AG09319 (cell line): ENCODE measurements around the gene PDE4D.
"Not testable (repeated sequence)": the region's sequence is repeated elsewhere in the genome, so short reads cannot be mapped to it uniquely, and the experiment has no call there.

Experiments used
- DNase-seq: peaks from one replicate; pipeline ENCODE4 v3.0.0-alpha.2; 2010; ENCODE audit warnings: low read depth; ENCODE audit errors: extremely low read depth
- TF ChIP-seq, protein P1 (sequence below): IDR thresholded peaks from 2 replicates; pipeline ENCODE4 v1.5.1; 2011; ENCODE audit warnings: low read depth, mild to moderate bottlenecking, inconsistent platforms, low read length, moderate library complexity

The PDE4D gene

DNA sequence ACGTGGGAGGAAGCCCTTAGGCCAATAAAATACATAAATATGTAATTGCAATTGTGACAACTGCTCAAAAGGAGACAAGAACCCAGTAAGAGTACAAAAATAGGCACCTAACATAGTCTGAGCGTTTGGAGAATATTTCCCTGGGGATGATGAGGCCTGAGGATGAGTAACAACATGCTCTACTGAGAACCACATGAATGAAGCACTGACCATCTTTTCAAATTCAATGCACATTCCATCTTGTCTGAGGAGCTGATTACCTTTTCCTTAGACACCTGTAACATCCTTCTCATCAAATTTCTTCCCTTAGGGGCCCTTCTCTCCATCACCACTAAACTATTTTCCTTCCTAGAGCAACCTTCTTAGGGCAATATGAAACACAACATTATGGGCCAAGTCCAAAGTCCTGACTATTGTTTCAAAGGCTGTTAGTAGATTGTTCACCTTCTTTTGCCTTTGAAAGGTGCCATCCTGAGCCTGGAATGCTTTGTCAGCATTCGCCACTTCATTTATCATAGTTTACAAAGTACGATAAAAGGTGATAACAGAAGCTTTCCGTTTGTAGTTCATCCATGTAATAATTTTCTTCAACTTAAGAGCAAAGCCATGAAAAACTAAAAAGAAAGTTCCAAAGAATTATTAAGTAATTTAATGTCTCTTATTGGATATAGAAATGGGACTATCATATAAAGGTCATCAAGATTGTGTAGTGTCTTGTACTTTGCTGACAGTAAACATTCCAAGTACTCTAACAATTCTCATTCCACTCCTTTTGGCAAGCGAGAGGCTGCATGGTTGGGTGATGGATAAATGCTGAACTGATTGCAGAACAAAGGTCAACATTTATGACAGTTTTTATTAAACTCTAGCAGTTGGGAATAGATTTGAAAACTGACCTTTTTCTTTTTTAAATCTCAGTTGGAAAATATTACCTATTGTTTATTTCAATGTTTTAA, 471.3 kb downstream of the PDE4D start:
- DNase-seq, result no peak
- TF ChIP-seq, protein P1, sequence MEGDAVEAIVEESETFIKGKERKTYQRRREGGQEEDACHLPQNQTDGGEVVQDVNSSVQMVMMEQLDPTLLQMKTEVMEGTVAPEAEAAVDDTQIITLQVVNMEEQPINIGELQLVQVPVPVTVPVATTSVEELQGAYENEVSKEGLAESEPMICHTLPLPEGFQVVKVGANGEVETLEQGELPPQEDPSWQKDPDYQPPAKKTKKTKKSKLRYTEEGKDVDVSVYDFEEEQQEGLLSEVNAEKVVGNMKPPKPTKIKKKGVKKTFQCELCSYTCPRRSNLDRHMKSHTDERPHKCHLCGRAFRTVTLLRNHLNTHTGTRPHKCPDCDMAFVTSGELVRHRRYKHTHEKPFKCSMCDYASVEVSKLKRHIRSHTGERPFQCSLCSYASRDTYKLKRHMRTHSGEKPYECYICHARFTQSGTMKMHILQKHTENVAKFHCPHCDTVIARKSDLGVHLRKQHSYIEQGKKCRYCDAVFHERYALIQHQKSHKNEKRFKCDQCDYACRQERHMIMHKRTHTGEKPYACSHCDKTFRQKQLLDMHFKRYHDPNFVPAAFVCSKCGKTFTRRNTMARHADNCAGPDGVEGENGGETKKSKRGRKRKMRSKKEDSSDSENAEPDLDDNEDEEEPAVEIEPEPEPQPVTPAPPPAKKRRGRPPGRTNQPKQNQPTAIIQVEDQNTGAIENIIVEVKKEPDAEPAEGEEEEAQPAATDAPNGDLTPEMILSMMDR, result no peak

DNA sequence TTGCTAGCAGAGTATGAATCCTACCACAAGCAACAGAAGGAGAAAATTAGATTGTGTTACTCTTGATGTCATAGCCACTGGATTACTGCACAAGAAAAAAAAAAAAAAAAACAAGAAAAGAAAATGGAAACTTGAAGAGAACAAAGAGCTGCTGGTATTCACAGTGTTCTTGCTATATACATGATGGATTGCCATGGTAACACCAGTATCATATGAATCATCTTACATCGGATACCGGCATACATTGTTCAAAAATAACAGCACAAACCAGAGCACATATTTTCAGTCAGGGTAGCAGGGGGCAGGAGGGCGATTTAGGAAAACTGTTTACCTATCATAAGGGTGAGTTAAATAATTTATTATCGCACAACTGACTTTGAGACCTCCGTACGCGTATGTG, 472.9 kb downstream of the PDE4D start:
- TF ChIP-seq, protein P1, result no peak

DNA sequence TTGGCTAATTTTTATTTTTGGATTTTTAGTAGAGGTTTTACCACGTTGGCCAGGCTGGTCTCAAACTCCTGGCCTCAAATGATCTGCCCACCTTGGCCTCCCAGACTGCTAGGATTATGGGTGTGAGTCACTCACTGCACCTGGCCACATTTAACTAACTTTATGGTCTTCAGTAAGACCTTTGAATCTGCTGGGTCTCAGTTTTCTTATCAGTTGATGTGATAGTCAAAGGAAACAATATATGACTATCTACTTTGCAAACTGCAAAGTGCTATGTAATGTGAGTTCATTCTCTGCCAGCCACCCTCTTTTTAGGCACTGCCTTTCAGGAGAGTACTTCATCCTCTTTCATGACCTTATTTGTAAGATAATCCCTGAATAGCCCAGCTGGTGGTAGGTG, 474.7 kb downstream of the PDE4D start:
- no peak for DNase-seq
- TF ChIP-seq, protein P1, result no peak

More for the DNA sequence above, 472.9 kb downstream of the PDE4D start:
- no peak for DNase-seq

DNA sequence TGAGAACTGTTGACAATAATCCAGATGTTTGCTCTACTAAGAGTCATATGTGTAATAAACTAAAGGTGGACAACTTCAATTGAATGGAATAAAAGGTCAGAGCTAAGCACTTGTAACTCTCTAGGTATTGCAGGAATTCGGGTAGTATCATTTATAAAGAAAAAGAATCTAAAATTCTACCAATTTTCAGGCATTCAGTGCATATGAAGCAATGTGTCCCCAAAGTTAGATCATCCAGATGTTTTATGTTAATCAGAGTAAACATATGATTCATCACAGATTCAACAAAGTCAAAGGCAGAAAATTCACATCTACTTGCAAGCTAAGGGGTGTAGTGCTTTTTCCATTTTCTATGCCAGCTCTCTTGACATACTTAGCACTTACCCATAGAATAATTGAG, 477.1 kb downstream of the PDE4D start:
- TF ChIP-seq, protein P1, result no peak

DNA sequence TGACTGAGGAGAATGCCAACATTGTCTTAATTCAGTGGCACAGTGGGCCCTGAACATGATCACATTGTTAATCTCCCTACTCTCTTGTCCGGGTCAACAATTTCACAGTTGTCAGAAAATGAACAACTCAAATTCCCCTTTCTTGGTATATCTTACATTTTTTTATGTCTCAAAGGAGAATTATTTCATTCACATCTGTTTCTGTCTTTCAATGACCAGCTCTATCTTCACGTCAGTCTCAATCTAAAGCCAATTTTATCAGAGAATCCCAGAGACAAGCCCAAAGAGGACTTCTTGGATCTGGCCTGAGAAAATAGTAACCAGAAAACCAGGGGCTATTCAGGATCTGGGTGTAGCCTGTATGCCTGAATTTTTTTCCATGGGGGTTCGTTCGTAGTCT, 477.5 kb downstream of the PDE4D start:
- TF ChIP-seq, protein P1, result no peak

More for the DNA sequence above, 477.1 kb downstream of the PDE4D start:
- no peak for DNase-seq

DNA sequence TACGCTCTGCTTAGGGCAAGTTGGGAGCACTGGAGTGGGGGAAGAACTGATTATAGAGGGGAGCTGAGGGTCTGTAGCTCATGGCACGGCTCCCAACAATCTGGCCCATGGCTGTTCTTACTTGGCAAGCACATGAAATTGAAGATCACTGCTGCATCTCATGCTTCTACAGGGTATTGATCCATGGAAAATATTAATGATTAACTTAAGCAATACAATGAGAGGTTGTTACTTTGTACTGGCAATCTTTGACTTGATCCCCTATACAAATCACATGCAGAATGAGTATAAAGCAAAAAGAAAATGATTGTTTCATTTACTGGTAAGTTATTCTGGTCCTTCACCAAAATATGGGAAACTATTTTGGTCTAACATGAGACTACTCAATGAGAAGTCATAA, 481.1 kb downstream of the PDE4D start:
- no peak for DNase-seq
- TF ChIP-seq, protein P1, result no peak

More for the DNA sequence above, 477.5 kb downstream of the PDE4D start:
- DNase-seq, result no peak

DNA sequence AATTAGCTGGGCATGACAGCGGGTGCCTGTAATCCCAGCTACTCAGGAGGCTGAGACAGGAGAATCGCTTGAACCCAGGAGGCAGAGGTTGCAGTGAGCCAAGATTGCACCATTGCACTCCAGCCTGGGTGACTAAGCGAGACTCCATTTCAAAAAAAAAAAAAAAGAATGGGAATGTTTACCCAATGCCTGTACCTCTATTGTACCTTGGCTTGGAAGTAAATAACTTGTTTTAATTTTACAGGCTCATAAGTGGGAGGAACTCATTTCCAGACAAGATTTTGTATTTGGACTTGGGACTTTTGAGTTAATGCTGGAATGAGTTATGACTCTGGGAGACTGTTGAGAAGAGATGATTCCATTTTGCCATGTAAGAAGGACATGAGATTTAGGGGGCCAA, 484.5 kb downstream of the PDE4D start:
- not testable (repeated sequence) for DNase-seq
